Calu3 (cell line): ENCODE measurements around the gene GSTT4. TPM values are rescaled to one million over a fixed set of nuclear protein-coding genes. Genes with fewer than 3 reads are reported as not detected.
"Not testable (repeated sequence)": the region's sequence is repeated elsewhere in the genome, so short reads cannot be mapped to it uniquely, and the experiment has no call there.

Experiments used
- BruUV-seq: library from RNA; stranded (reverse); fragments of 400-500 nt; replicated peaks from 2 replicates; lab custom pipeline; 2021; lab: Mats Ljungman, UMichigan
- CTCF ChIA-PET: fragments of 300-600 bp; sonication (Branson Sonifier 250); formaldehyde crosslinking; loops from one replicate; lab custom pipeline; 2022; ENCODE audit warnings: antibody characterized with exemption; lab: Charles Lee
- DNase-seq: peaks from one replicate; pipeline ENCODE4 v3.0.0; 2022
- H3K27ac Mint-ChIP-seq: one replicate; pipeline ENCODE4 v1.8.0; 2022; ENCODE audit warnings: mixed read lengths; ENCODE audit not compliant: unreplicated experiment
- H3K27me3 Mint-ChIP-seq: one replicate; pipeline ENCODE4 v1.8.0; 2022; ENCODE audit warnings: mixed read lengths; ENCODE audit not compliant: unreplicated experiment
- H3K36me3 Mint-ChIP-seq: one replicate; pipeline ENCODE4 v1.8.0; 2022; ENCODE audit warnings: mild to moderate bottlenecking, moderate library complexity, mixed read lengths; ENCODE audit not compliant: insufficient read depth, unreplicated experiment
- H3K4me1 Mint-ChIP-seq: one replicate; pipeline ENCODE4 v1.8.0; 2022; ENCODE audit warnings: mild to moderate bottlenecking, low read depth, mixed read lengths; ENCODE audit not compliant: unreplicated experiment
- H3K4me3 Mint-ChIP-seq: one replicate; pipeline ENCODE4 v1.8.0; 2022; ENCODE audit warnings: mild to moderate bottlenecking, low read depth, moderate library complexity, mixed read lengths; ENCODE audit not compliant: unreplicated experiment
- H3K9me3 Mint-ChIP-seq: one replicate; pipeline ENCODE4 v1.8.0; 2022; ENCODE audit warnings: low read depth, mixed read lengths; ENCODE audit not compliant: unreplicated experiment
- intact Hi-C: fragments of 100-400 bp; cut with micrococcal nuclease; formaldehyde crosslinking; loops from one replicate; pipeline ENCODE4 v1.10.0; 2022; ENCODE audit not compliant: unreplicated experiment
- total RNA-seq: library from RNA; stranded (reverse); gene quantifications from 2 replicates; pipeline ENCODE4 v1.2.3, GENCODE V29; 2022
- TF ChIP-seq, protein P1 (sequence below): fragments of 200-600 bp; IDR thresholded peaks from one replicate; pipeline ENCODE4 v1.8.0; 2022; ENCODE audit warnings: antibody characterized with exemption; ENCODE audit not compliant: unreplicated experiment

The GSTT4 gene
- total RNA-seq, 1 experiment from 2014 or later, result not detected

GRCh38 chr22:24043958-24044357 is 38.7 kb upstream of the GSTT4 start:
- H3K27me3 Mint-ChIP-seq, result no peaks in the 10 kb centered on the region
- DNase-seq, result no peak
- peaks cover 5% of the 10 kb centered on the region for H3K36me3 Mint-ChIP-seq
- H3K9me3 Mint-ChIP-seq, result no peaks in the 10 kb centered on the region
- no peaks in the 10 kb centered on the region for H3K4me1 Mint-ChIP-seq
- H3K27ac Mint-ChIP-seq, result no peak overlapping the region
- TF ChIP-seq, protein P1, sequence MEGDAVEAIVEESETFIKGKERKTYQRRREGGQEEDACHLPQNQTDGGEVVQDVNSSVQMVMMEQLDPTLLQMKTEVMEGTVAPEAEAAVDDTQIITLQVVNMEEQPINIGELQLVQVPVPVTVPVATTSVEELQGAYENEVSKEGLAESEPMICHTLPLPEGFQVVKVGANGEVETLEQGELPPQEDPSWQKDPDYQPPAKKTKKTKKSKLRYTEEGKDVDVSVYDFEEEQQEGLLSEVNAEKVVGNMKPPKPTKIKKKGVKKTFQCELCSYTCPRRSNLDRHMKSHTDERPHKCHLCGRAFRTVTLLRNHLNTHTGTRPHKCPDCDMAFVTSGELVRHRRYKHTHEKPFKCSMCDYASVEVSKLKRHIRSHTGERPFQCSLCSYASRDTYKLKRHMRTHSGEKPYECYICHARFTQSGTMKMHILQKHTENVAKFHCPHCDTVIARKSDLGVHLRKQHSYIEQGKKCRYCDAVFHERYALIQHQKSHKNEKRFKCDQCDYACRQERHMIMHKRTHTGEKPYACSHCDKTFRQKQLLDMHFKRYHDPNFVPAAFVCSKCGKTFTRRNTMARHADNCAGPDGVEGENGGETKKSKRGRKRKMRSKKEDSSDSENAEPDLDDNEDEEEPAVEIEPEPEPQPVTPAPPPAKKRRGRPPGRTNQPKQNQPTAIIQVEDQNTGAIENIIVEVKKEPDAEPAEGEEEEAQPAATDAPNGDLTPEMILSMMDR, result no peak
- BruUV-seq, result no TSS peak
- no peak overlapping the region for H3K4me3 Mint-ChIP-seq
- intact Hi-C loops, result no loop called here
- CTCF ChIA-PET, result no interaction called here

- not testable (repeated sequence) for BruUV-seq, H3K4me3 Mint-ChIP-seq, H3K27me3 Mint-ChIP-seq
These were observed 38.2 kb upstream of the GSTT4 start for GRCh38 chr22:24043465-24043864.

DNA sequence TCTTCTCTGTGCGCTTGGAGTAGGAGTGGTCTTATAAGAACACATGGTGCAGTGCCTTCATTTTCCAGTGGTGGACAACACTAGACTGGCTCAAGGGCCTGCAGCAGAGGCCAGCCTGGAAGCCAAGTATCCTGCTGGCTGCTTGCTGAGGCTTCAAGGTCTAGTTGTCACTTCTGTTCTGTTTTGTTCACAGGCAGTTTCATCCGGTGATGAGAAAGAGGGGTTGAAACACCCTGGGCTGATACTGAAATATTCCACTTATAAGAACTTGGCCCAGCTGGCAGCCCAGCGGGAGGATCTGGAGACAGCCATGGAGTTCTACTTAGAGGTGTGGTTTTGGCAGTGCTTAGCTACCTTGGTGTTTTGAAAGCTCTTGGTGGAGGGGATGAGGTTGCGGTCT is 35.7 kb upstream of the GSTT4 start:
- no TSS peak for BruUV-seq
- peaks cover 14% of the 10 kb centered on the region for H3K36me3 Mint-ChIP-seq
- H3K27me3 Mint-ChIP-seq, result no peaks in the 10 kb centered on the region
- H3K27ac Mint-ChIP-seq, result no peak overlapping the region
- H3K4me3 Mint-ChIP-seq, result no peak overlapping the region
- TF ChIP-seq, protein P1, result no peak
- DNase-seq, result no peak
- CTCF ChIA-PET, result no interaction called here
- H3K9me3 Mint-ChIP-seq, result no peaks in the 10 kb centered on the region
- no peaks in the 10 kb centered on the region for H3K4me1 Mint-ChIP-seq
- intact Hi-C loops, result no loop called here

More at GRCh38 chr22:24043465-24043864, 38.2 kb upstream of the GSTT4 start:
- H3K36me3 Mint-ChIP-seq, CTCF ChIA-PET, DNase-seq, H3K9me3 Mint-ChIP-seq, intact Hi-C loops, H3K27ac Mint-ChIP-seq, H3K4me1 Mint-ChIP-seq: not testable (repeated sequence)

GRCh38 chr22:24039046-24039445 is 33.8 kb upstream of the GSTT4 start:
- Mint-ChIP-seq H3K27ac (no peak overlapping the region), H3K9me3 (no peaks in the 10 kb centered on the region), H3K27me3 (no peaks in the 10 kb centered on the region), H3K4me1 (no peaks in the 10 kb centered on the region), H3K4me3 (no peak overlapping the region), H3K36me3 (peaks cover 9% of the 10 kb centered on the region)
- TF ChIP-seq, protein P1, result no peak
- intact Hi-C loops, result no loop called here
- DNase-seq, result no peak
- CTCF ChIA-PET, result no interaction called here
- BruUV-seq, result no TSS peak

- no peaks in the 10 kb centered on the region for H3K4me1 Mint-ChIP-seq
- H3K27me3 Mint-ChIP-seq, result no peaks in the 10 kb centered on the region
- peaks cover 9% of the 10 kb centered on the region for H3K36me3 Mint-ChIP-seq
- no TSS peak for BruUV-seq
- no peaks in the 10 kb centered on the region for H3K9me3 Mint-ChIP-seq
- TF ChIP-seq, protein P1, result no peak
- CTCF ChIA-PET, result interaction anchor here (0.7 kb wide), 1 partner anchor 1461 kb away, joined by 3 read pairs; no protein-coding TSS in a partner anchor
- intact Hi-C loops, result no loop called here
- no peak for DNase-seq
- no peak overlapping the region for H3K4me3 Mint-ChIP-seq
- no peak overlapping the region for H3K27ac Mint-ChIP-seq
These were observed 32.9 kb upstream of the GSTT4 start for GRCh38 chr22:24037851-24038765.
